GM19025 (cell line): ENCODE results near the gene RIMBP3C.
"Not testable (repeated sequence)": the region's sequence is repeated elsewhere in the genome, so short reads cannot be mapped to it uniquely, and the experiment has no call there.

Experiments used
- ATAC-seq: cut with Tn5 transposase; IDR thresholded peaks from one replicate; pipeline ENCODE4 v1.9.1; 2021; ENCODE audit warnings: mild to moderate bottlenecking, low read depth, moderate library complexity; ENCODE audit not compliant: unreplicated experiment

Gene RIMBP3C, protein sequence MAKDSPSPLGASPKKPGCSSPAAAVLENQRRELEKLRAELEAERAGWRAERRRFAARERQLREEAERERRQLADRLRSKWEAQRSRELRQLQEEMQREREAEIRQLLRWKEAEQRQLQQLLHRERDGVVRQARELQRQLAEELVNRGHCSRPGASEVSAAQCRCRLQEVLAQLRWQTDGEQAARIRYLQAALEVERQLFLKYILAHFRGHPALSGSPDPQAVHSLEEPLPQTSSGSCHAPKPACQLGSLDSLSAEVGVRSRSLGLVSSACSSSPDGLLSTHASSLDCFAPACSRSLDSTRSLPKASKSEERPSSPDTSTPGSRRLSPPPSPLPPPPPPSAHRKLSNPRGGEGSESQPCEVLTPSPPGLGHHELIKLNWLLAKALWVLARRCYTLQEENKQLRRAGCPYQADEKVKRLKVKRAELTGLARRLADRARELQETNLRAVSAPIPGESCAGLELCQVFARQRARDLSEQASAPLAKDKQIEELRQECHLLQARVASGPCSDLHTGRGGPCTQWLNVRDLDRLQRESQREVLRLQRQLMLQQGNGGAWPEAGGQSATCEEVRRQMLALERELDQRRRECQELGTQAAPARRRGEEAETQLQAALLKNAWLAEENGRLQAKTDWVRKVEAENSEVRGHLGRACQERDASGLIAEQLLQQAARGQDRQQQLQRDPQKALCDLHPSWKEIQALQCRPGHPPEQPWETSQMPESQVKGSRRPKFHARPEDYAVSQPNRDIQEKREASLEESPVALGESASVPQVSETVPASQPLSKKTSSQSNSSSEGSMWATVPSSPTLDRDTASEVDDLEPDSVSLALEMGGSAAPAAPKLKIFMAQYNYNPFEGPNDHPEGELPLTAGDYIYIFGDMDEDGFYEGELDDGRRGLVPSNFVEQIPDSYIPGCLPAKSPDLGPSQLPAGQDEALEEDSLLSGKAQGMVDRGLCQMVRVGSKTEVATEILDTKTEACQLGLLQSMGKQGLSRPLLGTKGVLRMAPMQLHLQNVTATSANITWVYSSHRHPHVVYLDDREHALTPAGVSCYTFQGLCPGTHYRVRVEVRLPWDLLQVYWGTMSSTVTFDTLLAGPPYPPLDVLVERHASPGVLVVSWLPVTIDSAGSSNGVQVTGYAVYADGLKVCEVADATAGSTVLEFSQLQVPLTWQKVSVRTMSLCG (N-terminal part only)

DNA sequence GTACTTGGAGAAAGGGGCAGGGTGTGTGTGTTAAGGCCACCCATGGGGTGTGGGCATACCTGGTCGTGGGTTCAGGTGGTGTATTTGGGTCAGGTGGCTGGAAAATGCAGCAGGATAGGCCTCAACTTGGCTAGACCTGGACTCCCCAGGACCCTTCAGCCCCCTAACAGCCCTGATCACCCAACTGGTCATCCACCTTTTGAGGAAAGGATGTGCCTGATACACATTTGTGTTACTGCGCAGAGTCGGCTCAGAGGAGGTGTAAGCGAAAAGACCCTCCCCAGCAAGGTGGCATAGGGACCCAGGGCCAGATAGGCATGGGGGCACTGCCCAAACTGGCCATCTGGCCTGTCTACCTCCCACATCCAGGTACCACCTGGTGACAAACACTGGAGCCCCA, at the start of gene RIMBP3C:
RIMBP3C (minus strand) TSS at position 101 of the 400 bp plus-strand sequence. CDS start 485 bp downstream, outside the sequence.
- ATAC-seq = not testable (repeated sequence)

DNA sequence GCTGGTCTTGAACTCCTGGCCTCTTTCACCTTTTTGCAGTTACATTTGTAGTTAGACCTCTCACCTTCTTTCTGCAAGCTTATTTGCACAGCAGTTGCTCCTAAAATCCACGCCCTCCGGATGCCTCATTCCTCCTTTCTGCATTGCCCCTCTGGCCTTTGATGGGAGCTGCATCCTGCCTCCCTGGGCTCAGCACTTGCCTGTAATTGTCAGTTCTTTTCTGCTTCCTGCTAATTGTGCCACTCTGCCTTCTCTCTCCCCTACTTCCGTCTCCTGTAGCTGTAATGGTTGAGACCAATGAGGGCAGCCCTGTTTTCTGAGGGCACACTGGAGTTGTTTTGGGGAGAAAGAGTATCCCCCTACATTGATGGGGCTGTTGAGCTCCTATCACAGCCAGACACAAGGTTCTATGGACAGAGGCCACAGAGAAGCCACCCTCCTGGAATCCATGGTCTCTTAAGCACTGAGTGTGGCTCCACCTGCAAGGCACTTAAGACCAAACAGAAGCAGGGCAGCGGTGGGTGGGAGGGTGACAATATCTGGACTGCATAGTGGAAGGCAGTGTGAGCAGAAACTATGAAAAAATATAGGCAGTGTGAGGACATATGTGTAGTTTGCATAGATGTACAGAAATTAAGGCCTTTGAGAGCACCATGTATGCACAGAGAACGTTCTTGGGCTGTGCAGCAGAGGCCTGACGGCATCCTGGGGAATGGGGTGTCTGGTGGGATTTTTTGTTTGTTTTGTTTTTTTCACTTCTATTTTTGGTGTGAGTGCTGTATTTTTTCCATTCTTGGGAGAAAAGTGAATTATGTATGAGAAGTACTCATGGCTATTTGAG, 48.0 kb upstream of the RIMBP3C start:
- ATAC-seq = no peak

DNA sequence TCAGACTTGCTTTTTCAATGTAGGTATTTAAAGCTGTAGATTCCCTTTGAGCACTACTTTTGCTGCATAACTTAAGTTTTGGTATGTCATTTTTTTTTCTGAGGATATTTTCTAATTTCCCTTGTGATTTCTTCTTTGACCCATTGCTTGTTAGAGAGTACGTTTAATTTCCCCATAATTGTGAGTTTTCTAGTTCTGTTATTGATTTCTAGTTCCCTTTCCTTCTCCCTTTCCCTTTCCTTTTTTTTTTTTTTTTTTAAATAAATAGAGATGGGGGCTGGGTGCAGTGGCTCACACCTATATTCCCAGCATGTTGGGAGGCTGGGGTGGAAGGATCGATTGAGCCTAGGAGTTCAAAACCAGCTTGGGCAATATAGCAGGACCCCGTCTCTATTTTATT, 47.0 kb upstream of the RIMBP3C start:
- no peak for ATAC-seq

DNA sequence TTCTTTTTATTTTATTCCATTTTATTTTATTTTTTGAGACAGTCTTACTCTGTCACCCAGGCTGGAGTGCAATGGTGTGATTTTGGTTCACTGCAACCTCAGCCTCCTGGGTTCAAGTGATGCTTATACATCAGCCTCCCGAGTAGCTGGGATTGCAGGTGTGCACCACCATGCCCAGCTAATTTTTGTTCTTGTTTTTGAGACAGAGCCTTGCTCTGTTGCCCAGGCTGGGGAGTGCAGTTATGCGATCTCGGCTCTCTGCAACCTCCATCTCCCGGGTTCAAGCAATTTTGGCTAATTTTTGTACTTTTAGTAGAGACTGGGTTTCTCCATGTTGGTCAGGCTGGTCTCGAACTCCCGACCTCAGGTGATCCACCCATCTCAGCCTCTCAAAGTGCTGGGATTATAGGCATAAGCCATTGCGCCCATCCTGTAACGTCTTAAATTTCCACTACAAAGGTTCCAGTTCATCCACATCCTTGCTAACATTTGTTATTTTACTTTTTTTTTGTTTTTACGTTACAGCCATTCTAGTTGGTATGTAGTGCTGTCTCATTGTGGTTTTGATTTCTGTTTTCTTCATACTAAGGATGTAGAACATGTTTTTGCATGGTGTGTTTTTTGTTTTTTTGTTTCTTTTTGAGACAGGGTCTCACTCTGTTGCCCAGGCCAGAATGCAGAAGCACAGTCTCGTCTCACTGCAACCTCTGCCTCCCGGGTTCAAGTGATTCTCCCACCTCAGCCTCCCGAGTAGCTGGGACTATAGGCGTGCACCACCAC, 45.3 kb upstream of the RIMBP3C start:
- ATAC-seq = not testable (repeated sequence)

DNA sequence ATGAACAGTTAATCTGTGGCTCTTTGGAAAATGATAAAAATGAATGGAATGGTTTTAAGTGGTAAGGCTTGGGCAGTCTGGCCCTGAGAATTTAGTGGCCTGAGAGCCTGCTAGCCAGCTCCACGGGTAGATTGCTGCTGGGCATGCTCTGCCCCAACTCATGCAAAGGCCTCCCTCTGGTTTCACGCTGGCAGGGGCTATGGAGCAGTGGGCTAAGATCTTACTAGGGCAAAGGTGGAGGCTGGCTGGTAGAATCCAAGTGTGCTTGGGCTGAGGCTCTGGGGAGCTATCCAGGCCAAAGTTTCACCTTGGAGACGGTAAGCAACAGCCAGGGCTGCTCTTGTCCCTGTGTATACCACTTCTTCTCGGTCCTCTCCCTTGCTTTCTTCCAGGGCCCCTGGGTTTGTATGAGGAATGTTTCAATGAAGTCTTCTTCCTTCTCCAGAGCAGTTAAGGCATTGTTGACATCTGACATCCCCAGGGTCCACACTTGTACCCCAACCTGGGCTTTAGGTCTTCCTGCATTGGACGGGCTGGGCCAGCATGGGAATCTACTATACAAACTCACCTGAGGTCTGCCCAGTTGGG, 43.7 kb upstream of the RIMBP3C start:
- no peak for ATAC-seq

DNA sequence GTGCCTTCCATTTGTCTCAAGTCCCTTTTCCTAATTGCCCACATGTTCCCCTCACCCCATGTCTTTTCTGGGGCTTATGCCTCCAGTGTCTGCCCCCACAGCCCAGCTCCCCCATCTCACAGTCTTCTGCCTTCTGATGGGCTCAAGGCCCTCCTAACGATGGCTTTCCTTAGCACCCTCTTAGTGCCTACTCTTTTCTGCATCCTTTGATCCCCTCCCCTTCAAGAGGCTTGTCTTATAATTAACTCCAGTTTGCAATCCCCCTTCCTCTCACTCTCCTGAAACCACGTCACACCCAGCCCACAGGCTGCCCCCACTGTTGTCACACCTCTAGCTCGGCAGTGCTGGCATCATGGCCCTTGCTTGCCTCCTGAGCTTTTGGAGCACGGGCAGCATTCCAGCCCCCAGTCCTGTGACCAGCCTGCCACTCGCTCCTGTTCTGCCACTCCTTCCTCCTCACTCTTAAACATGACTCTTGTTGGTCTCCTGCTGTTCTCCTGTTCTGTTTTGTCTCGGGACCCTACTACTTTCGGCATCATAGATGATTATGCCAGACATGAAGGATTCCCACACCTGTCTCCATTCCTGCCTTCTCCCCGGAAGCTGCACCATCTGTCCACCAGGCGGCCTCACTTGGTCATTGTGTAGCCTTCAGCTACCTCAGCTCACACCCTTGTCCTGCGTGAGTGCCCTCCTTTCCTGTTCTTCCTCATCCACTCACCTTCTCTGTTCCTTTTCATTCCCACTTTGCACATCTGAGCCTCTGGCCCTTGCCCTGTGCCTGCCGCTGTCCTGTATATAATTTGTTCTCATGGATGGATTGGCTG, 42.4 kb upstream of the RIMBP3C start:
- ATAC-seq = no peak

DNA sequence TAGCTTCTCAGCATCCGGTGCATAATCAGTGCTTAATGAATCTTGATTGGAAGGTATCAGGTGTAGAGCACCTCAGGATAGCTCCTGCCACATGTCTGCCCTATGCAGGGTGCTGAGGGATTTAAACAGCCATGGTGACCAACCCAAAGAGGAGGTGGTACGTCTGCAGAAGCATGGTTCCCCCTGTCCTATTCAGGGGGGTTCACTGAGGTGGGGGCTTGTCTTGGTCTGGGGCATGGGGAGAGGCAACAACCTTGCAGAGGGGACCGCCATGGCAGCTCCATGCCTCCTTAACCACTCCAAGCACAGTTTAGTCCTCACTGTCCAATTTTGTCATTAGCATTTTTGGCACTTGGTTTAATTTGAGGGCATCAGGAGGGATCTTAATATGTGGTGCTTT, 41.2 kb upstream of the RIMBP3C start:
- ATAC-seq = no peak

DNA sequence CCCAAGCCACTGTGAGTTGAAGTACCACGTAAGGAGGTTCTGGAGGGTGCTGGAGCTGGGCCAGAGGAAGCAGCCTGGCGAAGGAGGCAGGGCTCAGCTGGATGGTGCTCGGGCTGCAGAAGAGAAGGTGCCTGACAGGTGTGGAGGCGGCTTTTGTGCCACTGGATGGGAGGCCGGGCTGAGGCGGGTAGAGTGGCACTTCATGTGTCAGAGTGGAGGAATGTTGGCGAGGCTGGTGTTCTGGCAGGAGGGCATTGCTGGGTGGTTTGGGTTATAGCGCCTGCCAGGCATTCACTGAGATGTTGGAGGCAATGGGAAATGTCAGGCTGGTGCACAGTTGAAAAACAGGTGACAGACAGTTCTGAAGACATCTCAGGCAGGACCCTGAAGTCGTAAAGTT, 40.4 kb upstream of the RIMBP3C start:
- ATAC-seq = no peak

DNA sequence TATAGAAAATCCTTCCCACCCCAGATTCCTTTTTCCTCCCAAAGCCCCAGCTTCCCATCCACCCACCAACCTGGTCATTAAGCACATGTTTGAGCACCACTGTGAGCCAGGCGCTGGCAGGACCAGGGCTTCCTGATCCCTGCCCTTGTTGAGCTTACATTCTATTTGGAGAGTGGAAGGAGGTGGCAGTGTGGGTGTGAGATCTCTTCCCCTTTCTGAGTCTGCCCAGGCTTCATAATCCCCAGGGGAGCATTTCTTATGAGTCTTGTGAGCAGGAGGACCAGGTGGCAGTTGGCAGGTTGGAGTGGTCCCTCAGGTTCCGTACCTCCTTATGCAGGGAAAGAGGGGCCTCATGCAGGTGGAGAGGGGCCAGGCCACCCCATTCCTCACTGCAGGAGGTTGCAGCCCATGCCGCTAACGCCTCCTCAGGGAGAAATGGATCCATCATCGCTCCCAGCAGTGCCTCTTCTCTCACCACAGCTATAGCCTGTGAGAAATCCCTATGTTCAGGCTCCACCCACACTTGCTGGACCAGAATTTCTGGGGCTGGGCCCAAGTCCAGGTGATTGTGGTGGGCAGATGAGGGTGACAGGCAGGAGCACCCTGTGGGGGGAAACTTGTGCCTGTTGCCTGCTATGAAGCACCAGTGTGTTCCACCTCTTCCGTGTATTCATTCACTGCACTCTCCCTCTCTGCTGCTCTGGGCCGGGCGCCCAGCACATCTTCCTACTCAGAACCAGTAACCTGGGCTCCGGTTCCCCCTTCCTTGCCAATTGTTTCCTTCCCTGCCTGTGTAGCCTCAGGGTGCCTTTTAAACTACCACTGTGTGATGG, 39.8 kb upstream of the RIMBP3C start:
- no peak for ATAC-seq

DNA sequence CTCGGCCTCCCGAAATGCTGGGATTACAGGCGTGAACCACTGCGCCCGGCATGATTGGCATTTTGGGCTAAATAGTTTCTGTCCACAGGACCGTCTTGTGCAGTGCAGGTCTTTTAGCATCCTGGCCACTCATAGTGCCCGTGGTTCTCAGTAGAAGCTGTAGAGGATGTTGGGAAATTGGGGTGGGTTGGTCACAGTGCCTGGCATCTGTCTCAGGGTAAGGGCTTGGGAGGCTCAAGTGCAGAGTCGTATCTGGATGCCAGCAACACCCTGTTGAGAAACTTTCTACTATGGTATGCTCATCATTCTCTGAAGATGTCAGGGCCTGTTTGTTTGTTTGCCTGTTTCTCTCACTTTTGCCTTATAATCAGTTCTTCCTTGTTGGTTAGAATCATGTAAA, 38.1 kb upstream of the RIMBP3C start:
- ATAC-seq = no peak

DNA sequence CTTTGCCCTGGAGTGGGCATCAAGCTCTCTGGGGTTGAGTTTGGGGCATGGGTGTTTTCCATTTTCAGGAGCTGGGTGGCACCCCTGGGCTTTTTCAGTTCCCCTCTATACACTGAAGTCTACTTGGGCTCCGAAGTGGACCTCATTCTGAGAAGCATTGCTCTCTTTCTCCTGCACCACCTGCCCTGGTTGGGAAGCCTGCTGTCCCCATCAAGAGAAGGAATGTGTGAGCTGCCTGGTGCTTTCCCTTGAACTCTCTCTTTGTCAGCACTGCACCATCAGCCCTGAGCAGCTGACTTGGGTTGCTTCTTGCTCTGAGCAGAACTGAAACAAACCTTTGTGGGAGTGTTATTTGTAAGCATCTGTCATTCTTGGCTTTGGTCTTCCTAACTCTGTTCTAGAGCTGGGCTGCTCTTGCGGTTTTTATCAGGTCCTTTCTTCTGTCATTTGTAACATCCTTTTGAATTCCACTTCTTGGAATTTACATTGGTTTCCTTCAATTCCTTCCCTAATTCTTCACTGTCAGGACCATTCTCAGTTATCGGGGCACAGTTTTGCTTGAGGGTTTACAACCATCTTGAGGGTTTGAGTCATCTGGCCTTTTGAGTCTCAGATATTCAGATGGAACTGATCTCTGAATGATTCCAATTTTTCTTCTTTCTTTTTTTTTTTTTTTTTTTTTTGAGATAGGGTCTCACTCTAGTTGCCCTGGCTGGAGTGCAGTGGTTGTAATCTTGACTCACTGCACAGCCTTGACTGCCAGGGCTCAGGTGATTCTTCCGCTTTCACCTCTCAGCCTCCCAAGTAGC, 36.7 kb upstream of the RIMBP3C start:
- peak; percentile 76 for ATAC-seq

DNA sequence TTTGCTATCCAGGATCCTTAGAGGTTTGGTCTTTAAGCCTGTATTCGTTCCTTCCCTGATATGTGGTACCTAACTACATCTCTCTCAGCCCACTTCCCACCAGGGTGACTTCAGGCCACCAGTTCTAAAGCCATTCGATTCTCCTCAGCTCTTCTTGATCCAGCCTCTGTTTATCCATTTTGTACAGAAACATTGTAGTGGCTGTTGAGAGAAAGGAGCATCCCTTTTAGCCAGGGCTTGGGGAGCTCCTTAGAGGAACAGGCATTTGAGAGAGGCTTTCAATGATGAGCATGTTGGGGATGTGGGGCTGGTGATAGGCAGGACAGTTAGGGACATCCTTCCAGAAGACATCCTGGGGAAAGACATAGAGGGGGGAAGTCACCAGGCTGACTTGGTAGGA, 34.1 kb upstream of the RIMBP3C start:
- no peak for ATAC-seq

DNA sequence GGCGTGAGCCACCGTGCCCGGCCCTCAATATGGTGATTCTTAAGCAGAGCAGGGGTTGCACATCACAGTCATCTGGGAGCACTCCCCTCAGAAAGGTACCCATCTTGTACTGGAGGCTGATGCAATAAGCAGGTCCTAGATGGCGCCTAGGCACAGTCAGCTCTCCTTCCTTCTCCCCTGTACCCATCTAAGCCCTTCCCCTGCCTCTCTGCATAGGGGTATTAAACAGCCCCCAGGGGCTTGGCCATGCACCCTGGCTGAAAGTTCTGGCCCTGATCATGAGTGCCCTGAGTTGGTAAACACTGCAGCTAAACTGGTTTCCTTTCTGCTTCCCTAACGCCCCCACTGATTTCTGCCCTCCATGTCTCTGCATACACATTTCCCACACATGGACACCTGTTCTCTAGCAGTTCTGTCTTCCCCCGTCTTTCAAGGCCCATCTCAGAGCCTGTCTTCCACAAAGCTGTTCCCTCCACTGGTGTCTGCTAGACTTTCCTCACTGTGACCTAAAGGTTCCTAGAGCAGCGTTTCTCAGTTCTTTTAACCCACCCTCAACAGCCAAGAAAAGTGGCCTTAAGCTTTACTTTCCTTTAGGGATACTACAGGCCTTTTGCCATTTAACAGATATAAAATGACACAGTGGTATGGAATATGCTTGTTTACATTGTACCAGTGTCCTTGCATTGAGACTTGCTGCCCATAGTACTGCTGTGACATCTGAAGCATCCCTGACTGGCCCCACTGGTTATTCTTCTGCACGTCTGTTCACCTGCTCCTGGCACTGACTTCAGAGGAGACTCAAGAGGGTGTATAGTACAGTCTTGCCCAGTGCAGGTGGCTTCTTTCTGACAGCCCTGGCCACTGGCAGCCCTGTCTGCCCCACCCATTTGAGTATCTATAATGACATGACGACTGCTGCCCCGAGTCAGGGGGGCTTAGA, 31.8 kb upstream of the RIMBP3C start:
- ATAC-seq = no peak

DNA sequence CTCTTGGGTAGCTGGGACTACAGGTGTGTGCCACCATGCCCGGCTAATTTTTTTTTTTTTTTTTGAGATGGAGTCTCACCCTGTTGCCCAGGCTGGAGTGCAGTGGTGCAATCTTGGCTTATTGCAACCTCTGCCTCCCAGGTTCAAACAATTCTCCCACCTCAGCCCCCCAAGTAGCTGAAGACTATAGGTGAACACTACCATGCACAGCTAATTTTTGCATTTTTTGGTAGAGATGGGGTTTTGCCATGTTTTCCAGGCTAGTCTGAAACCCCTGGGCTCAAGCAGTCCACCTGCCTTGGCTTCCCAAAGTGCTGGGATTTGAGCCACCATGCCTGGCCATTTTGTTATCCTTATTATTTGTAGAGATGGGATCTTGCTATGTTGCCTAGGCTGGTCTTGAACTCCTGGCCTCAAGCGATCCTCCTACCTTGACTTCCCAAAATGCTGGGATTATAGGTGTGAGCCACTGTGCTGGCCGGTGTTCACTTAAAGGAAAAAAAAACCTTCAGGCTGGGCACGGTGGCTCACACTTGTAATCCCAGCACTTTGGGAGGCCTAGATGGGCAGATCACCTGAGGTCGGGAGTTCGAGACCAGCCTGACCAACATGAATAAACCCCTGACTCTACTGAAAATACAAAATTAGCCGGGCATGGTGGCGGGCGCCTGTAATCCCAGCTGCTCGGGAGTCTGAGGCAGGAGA, 29.9 kb upstream of the RIMBP3C start:
- not testable (repeated sequence) for ATAC-seq

DNA sequence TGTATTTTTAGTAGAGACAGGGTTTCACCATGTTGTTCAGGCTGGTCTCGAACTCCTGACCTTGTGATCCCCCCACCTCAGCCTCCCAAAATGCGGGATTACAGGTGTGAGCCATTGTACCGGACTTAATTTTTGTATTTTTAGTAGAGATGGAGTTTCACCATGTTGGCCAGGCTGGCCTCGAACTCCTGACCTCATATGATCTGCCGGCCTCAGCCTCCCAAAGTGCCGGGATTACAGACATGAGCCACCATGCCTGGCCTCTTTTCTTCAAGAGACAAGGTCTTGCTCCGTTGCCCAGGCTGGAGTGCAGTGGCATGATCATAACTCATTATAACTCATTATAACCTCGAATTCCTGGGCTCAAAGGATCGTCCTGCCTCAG, 29.4 kb upstream of the RIMBP3C start:
- not testable (repeated sequence) for ATAC-seq
